ENCODE data around the gene YPEL4. TPM values are rescaled to one million over a fixed set of nuclear protein-coding genes. Genes with fewer than 3 reads are reported as not detected.

YPEL4 gene
- total RNA-seq, 6 donors from 2014 or later = 0.91 to 8.4 (median 3.5) TPM

- Histone ChIP-seq H3K4me3 (peak within 1 kb of the TSS; percentile 71 to 94 (median 74)), H3K27me3 (no peaks in the 10 kb centered on the region), H3K27ac (peak within 1 kb of the TSS; percentile 96 to 99 (median 98)), H3K4me1 (peaks cover 18 to 31% (median 26%) of the 10 kb centered on the region in 4 donors), H3K36me3 (peaks cover 0 to 11% (median 9%) of the 10 kb centered on the region in 4 donors), H3K9me3 (no peaks in the 10 kb centered on the region)
- 0 to 1% methylated on average over 28 to 94 of the region's 96 CpGs for WGBS, 2 donors
- peak; percentile 98 to 100 for DNase-seq
- TF ChIP-seq EP300 (IDR thresholded peaks at IDR 0.05) (no peak), POLR2A (IDR thresholded peaks at IDR 0.05) (peak in 3 of 4 donors; percentile 59 to 91 (median 90)), POLR2AphosphoS5 (IDR thresholded peaks at IDR 0.05) (peak; percentile 76 to 80), CTCF (IDR thresholded peaks at IDR 0.05) (peak; percentile 47 to 87 (median 80))
- peak; percentile 96 to 99 for ATAC-seq (ENCODE audit: low FRiP score in 2 of 2)
These were observed 18.2 kb upstream of the YPEL4 start, which contains the start of gene ZDHHC5 for GRCh38 chr11:57667736-57668433. Gene ZDHHC5 (plus strand): TSS chr11:57668114. CDS start chr11:57673091, 4,977 bp downstream.

GRCh38 chr11:57667117-57667735, 17.5 kb upstream of the YPEL4 start:
- ATAC-seq (ENCODE audit: low FRiP score in 2 of 2) (peak; percentile 95 to 97), DNase-seq (peak; percentile 88 to 99)
- Histone ChIP-seq H3K4me1 (peaks cover 18 to 31% (median 26%) of the 10 kb centered on the region in 4 donors), H3K4me3 (peak overlapping the region; percentile 71 to 94 (median 74)), H3K27ac (peak overlapping the region; percentile 96 to 99 (median 98)), H3K9me3 (no peaks in the 10 kb centered on the region), H3K36me3 (peaks cover 0 to 9% (median 8%) of the 10 kb centered on the region in 4 donors), H3K27me3 (no peaks in the 10 kb centered on the region)
- WGBS, 2 donors = 0 to 1% methylated on average over 25 to 29 of the region's 29 CpGs
- TF ChIP-seq CTCF (IDR thresholded peaks at IDR 0.05) (no peak), POLR2A (IDR thresholded peaks at IDR 0.05) (no peak), POLR2AphosphoS5 (IDR thresholded peaks at IDR 0.05) (peak in 1 of 2 donors; percentile 11), EP300 (IDR thresholded peaks at IDR 0.05) (no peak)

GRCh38 chr11:57663975-57664374, 14.3 kb upstream of the YPEL4 start:
- no peak overlapping the region for H3K27ac ChIP-seq
- no peak for ATAC-seq (ENCODE audit: low FRiP score in 2 of 2)
- H3K36me3 ChIP-seq = peaks cover 23 to 38% (median 30%) of the 10 kb centered on the region in 4 donors
- WGBS, 2 donors = 80 to 94% methylated on average over 9 of the region's 9 CpGs
- peaks cover 4 to 27% (median 9%) of the 10 kb centered on the region in 4 donors for H3K4me1 ChIP-seq
- no peak for DNase-seq
- H3K4me3 ChIP-seq = no peak overlapping the region
- TF ChIP-seq POLR2A (IDR thresholded peaks at IDR 0.05) (no peak), CTCF (IDR thresholded peaks at IDR 0.05) (no peak), POLR2AphosphoS5 (IDR thresholded peaks at IDR 0.05) (no peak), EP300 (IDR thresholded peaks at IDR 0.05) (no peak)
- no peaks in the 10 kb centered on the region for H3K27me3 ChIP-seq
- no peaks in the 10 kb centered on the region for H3K9me3 ChIP-seq

GRCh38 chr11:57662893-57663292, 13.2 kb upstream of the YPEL4 start:
- H3K27me3 ChIP-seq = no peaks in the 10 kb centered on the region
- ATAC-seq (ENCODE audit: low FRiP score in 2 of 2) (no peak), DNase-seq (no peak)
- H3K36me3 ChIP-seq = peaks cover 23 to 38% (median 30%) of the 10 kb centered on the region in 4 donors
- H3K9me3 ChIP-seq = no peaks in the 10 kb centered on the region
- no peak overlapping the region for H3K27ac ChIP-seq
- H3K4me1 ChIP-seq = peaks cover 9 to 37% (median 17%) of the 10 kb centered on the region in 4 donors
- 66 to 68% methylated on average over 4 of the region's 4 CpGs for WGBS, 2 donors
- TF ChIP-seq POLR2A (IDR thresholded peaks at IDR 0.05) (no peak), CTCF (IDR thresholded peaks at IDR 0.05) (no peak), EP300 (IDR thresholded peaks at IDR 0.05) (no peak), POLR2AphosphoS5 (IDR thresholded peaks at IDR 0.05) (no peak)
- H3K4me3 ChIP-seq = no peak overlapping the region

Measured in upper lobe of left lung (tissue), 6 donors.